ENCODE results near the gene ILKAP.

Gene ILKAP

GRCh38 chr2:238120463-238121298 lies 82.8 kb downstream of the ILKAP start:
- Histone ChIP-seq H3K27ac (no peak overlapping the region), H3K9ac (no peak overlapping the region), H3K36me3 (ENCODE audit: insufficient read depth) (no peaks in the 10 kb centered on the region), H3K4me2 (no peak overlapping the region; the same call in 1 of the 2 replicates), H3K79me2 (ENCODE audit: insufficient read depth, low read depth) (no peaks in the 10 kb centered on the region), H3K27me3 (ENCODE audit: insufficient read depth, low read depth) (no peaks in the 10 kb centered on the region; the same call in 1 of the 2 replicates), H3K4me3 (IDR thresholded peaks at IDR 0.05; ENCODE audit: insufficient read depth, low read depth, low read length) (no peak overlapping the region), H3K4me1 (ENCODE audit: low read depth, poor library complexity, severe bottlenecking) (peaks cover 9% of the 10 kb centered on the region), H2AFZ (ENCODE audit: low read depth) (no peak overlapping the region), H4K20me1 (ENCODE audit: insufficient read depth) (no peaks in the 10 kb centered on the region)
- TF ChIP-seq CTCF (conservative IDR thresholded peaks at IDR 0.05; ENCODE audit: low read depth, low read length) = no peak
